Endothelial cell of umbilical vein (primary cell): ENCODE measurements around the gene GRHPR. TPM values are rescaled to one million over a fixed set of nuclear protein-coding genes. Genes with fewer than 3 reads are reported as not detected.
"Not testable (repeated sequence)": the region's sequence is repeated elsewhere in the genome, so short reads cannot be mapped to it uniquely, and the experiment has no call there.

Experiments
- BruUV-seq: library from RNA; stranded (reverse); fragments of 400-500 nt; replicated peaks from 2 replicates; lab custom pipeline; 2021; lab: Mats Ljungman, UMichigan
- CTCF ChIA-PET: fragments of 300-600, 350-600 bp; sonication (Branson Sonifier 250); formaldehyde crosslinking; loops from one replicate; lab custom pipeline; 2021; ENCODE audit warnings: antibody characterized with exemption, inconsistent platforms; lab: Charles Lee
- POLR2A ChIA-PET: fragments of 300-600, 350-600 bp; sonication (Branson Sonifier 250); formaldehyde crosslinking; loops from one replicate; lab custom pipeline; 2021; ENCODE audit warnings: antibody characterized with exemption, inconsistent platforms; lab: Charles Lee
- DNase-seq: peaks from one replicate; pipeline ENCODE4 v3.0.0-alpha.2; 2011; ENCODE audit warnings: low read depth, low spot score
- FAIRE-seq: peaks from 2 replicates; lab custom pipeline; 2011; peaks lifted over from hg19 to GRCh38; lab: Jason Lieb, UNC
- H2AFZ ChIP-seq: 2 replicates; pipeline ENCODE4 v1.6.0; 2012; ENCODE audit warnings: low read depth, low read length, control low read depth, inconsistent platforms
- H3K27ac ChIP-seq: 2 replicates; pipeline ENCODE4 v1.5.1; 2011; ENCODE audit warnings: low read depth, mild to moderate bottlenecking, control low read depth, low read length, moderate library complexity; ENCODE audit not compliant: insufficient read depth
- H3K27me3 ChIP-seq, 2 experiments: 2 replicates each; pipeline versions ENCODE4 v1.6.0 to v1.6.1; 2011; ENCODE audit warnings: low read length in 2 of 2, mixed read lengths in 1 of 2; ENCODE audit not compliant: control insufficient read depth in 2 of 2, insufficient read depth in 2 of 2
- H3K36me3 ChIP-seq, 2 experiments: 2 replicates in 1 of 2; 3 replicates in 1 of 2; pipeline ENCODE4 v1.5.1; 2011; ENCODE audit warnings: low read length in 2 of 2, mild to moderate bottlenecking in 1 of 2, moderate library complexity in 1 of 2; ENCODE audit not compliant: control insufficient read depth in 2 of 2, insufficient read depth in 2 of 2; ENCODE audit errors: extremely low read depth in 1 of 2
- H3K4me1 ChIP-seq: 3 replicates; pipeline ENCODE4 v1.5.1; 2011; ENCODE audit warnings: mild to moderate bottlenecking, low read length; ENCODE audit not compliant: control insufficient read depth, insufficient read depth; ENCODE audit errors: extremely low read depth
- H3K4me2 ChIP-seq: 2 replicates; pipeline ENCODE4 v1.6.1; 2011; ENCODE audit warnings: low read length, control low read depth, mixed read lengths; ENCODE audit not compliant: insufficient read depth
- H3K4me3 ChIP-seq, 3 experiments: fragments of 200-600 bp in 1 of 3; sonication (generic), shearing (Covaris generic) in 1 of 3; replicated peaks in 1 of 3; 2 replicates each; pipeline ENCODE4 v1.5.1; 2011 to 2016; ENCODE audit warnings: control low read depth in 3 of 3, low read length in 3 of 3, mild to moderate bottlenecking in 2 of 3, inconsistent platforms in 1 of 3, low read depth in 1 of 3, moderate library complexity in 1 of 3; ENCODE audit not compliant: insufficient read depth in 1 of 3
- H3K79me2 ChIP-seq: 2 replicates; pipeline ENCODE4 v1.6.0; 2012; ENCODE audit warnings: low read length, inconsistent platforms; ENCODE audit not compliant: control insufficient read depth, insufficient read depth
- H3K9ac ChIP-seq: replicated peaks from 2 replicates; pipeline ENCODE3; 2011; ENCODE audit warnings: low read length, control low read depth; ENCODE audit not compliant: insufficient read depth; ENCODE audit errors: extremely low read depth
- H3K9me1 ChIP-seq: replicated peaks from 3 replicates; pipeline ENCODE4 v1.6.0; 2011; ENCODE audit warnings: mild to moderate bottlenecking, low read length; ENCODE audit not compliant: control insufficient read depth, insufficient read depth; ENCODE audit errors: extremely low read depth
- H3K9me3 ChIP-seq: replicated peaks from 2 replicates; pipeline ENCODE4 v1.5.1; 2012; ENCODE audit warnings: low read length, inconsistent platforms; ENCODE audit not compliant: control insufficient read depth, insufficient read depth
- H4K20me1 ChIP-seq: replicated peaks from 2 replicates; pipeline ENCODE3; 2011; ENCODE audit warnings: mild to moderate bottlenecking, low read length; ENCODE audit not compliant: control insufficient read depth, insufficient read depth; ENCODE audit errors: extremely low read depth
- EZH2 ChIP-seq: IDR thresholded peaks from 2 replicates; pipeline ENCODE4 v1.6.1; 2012; ENCODE audit warnings: borderline replicate concordance, low read depth, mild to moderate bottlenecking, moderate library complexity, low read length, inconsistent platforms; ENCODE audit not compliant: severe bottlenecking
- FOS ChIP-seq: IDR thresholded peaks from 2 replicates; pipeline ENCODE4 v1.6.1; 2011; ENCODE audit warnings: mild to moderate bottlenecking, low read length, moderate library complexity, borderline replicate concordance; ENCODE audit not compliant: insufficient read depth
- GATA2 ChIP-seq: IDR thresholded peaks from 2 replicates; pipeline ENCODE4 v1.7.0; 2011; ENCODE audit warnings: low read depth, mild to moderate bottlenecking, moderate library complexity, mixed read lengths, low read length; ENCODE audit not compliant: insufficient read length, insufficient read depth
- JUN ChIP-seq: IDR thresholded peaks from 2 replicates; pipeline ENCODE4 v1.6.1; 2011; ENCODE audit warnings: borderline replicate concordance, low read depth; ENCODE audit not compliant: insufficient read length, insufficient read depth
- MAX ChIP-seq: IDR thresholded peaks from 2 replicates; pipeline ENCODE4 v1.6.1; 2011; ENCODE audit not compliant: insufficient read depth, insufficient read length
- MYC ChIP-seq: IDR thresholded peaks from one replicate; pipeline ENCODE4 v1.6.1; 2011; ENCODE audit warnings: mild to moderate bottlenecking, low read depth, low read length
- POLR2A ChIP-seq: IDR thresholded peaks from 2 replicates; pipeline ENCODE4 v1.6.1; 2012; ENCODE audit warnings: low read depth, mild to moderate bottlenecking, control low read depth, low read length
- POLR2AphosphoS5 ChIP-seq: IDR thresholded peaks from 2 replicates; pipeline ENCODE4 v1.6.1; 2012; ENCODE audit warnings: low read depth, mild to moderate bottlenecking, control low read depth, low read length, moderate library complexity; ENCODE audit not compliant: insufficient read depth
- dilution Hi-C: fragments of 300-500 bp; cut with MboI; formaldehyde crosslinking; loops from one replicate; pipeline ENCODE4 v1.15.0; 2019; ENCODE audit warnings: low sequenced_read_pairs; ENCODE audit not compliant: extremely low pct_ligation_motif_present
- intact Hi-C: fragments of 100-400 bp; cut with micrococcal nuclease; formaldehyde crosslinking; loops from one replicate; pipeline ENCODE4 v1.10.0; 2022
- polyA plus RNA-seq, 4 experiments: library from polyadenylated mRNA; depleted of rRNA in 3 of 4; stranded (reverse) in 3 of 4; unstranded in 1 of 4; fragments of >200 nt; gene quantifications; 2 replicates each; pipeline versions ENCODE4 v1.2.1 to v1.2.3, GENCODE V29; 2011 to 2012; ENCODE audit warnings: missing spikeins in 1 of 4
- total RNA-seq: library from RNA; stranded (reverse); gene quantifications from 2 replicates; pipeline ENCODE4 v1.2.3, GENCODE V29; 2021
- TF ChIP-seq, protein P1 (sequence below), 2 donors: IDR thresholded peaks; 1 replicate in 1 of 2; 2 replicates in 1 of 2; pipeline ENCODE4 v1.5.1; 2011; ENCODE audit warnings: low read length in 2 of 2, mild to moderate bottlenecking in 2 of 2, moderate library complexity in 2 of 2, control low read depth in 1 of 2, inconsistent platforms in 1 of 2, low read depth in 1 of 2; ENCODE audit not compliant: insufficient read depth in 1 of 2; ENCODE audit errors: extremely low read depth in 1 of 2

The GRHPR gene
- total and polyA plus RNA-seq, 2 donors (not counting 3 experiments of a cell fraction or from before 2014, with no cell fraction given), result 91.2 to 247 TPM

DNA sequence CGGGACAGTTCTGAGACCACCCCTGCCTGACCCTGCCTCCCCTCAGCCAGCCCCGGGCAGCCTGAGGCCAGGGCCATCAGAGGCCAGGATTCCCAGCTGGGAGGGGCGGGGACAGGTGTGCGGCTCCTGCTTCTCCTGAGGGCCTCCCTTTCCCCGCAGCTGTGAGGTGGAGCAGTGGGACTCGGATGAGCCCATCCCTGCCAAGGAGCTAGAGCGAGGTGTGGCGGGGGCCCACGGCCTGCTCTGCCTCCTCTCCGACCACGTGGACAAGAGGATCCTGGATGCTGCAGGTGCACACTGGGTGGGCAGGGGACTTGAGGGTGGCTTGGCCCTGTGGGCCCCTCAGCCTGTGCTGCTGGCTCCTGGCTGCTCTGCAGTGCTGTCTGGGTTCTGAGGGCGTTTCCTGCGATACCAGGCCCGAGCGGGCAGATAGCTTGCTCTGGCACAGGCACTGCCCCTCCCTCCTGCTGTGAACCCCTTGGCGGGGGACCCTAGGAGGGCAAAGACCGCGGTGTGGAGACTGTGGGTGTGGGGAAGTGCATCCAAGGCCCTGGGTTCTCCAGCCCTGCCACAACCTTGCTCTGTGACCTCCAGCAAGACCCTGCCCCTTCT is 2.3 kb downstream of the GRHPR start:
- CTCF ChIA-PET, result no interaction called here

DNA sequence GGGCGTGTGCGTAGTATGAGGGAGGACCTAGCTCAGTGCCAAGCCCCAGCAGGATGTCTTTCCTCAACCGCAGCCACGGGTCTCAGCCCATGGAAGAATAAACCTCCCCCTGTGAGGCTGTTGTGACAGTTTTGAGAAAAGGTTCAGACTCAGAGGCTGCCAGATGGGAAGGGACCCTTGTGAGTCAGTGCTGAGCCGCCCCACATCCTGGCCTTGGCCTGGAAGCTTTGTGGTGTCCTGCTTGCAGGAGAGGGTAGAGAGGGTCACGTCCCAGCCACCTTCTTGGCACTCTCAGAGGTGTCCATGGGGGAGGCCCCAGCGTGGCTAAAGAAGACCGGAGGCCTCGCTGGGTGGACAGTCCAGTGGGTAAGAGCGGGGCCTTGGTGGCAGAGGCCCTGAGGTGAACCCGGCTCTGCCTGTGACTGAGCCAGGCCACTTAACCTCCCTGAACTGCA is 2.8 kb downstream of the GRHPR start:
- Histone ChIP-seq H3K4me1 (peaks cover 15% of the 10 kb centered on the region), H2AFZ (no peak overlapping the region), H3K27me3 (no peaks in the 10 kb centered on the region), H3K79me2 (peaks cover 25% of the 10 kb centered on the region), H3K4me3 (no peak overlapping the region), H3K9me3 (no peaks in the 10 kb centered on the region), H3K9ac (no peak overlapping the region), H4K20me1 (no peaks in the 10 kb centered on the region), H3K27ac (no peak overlapping the region), H3K9me1 (no peaks in the 10 kb centered on the region), H3K4me2 (no peak overlapping the region), H3K36me3 (peaks cover 4 to 24% of the 10 kb centered on the region in 2 experiments)
- dilution Hi-C loops, result no loop called here
- TF ChIP-seq MYC (no peak), EZH2 (no peak), FOS (no peak), POLR2AphosphoS5 (no peak), GATA2 (no peak), MAX (no peak), POLR2A (no peak), JUN (no peak)
- TF ChIP-seq, protein P1, sequence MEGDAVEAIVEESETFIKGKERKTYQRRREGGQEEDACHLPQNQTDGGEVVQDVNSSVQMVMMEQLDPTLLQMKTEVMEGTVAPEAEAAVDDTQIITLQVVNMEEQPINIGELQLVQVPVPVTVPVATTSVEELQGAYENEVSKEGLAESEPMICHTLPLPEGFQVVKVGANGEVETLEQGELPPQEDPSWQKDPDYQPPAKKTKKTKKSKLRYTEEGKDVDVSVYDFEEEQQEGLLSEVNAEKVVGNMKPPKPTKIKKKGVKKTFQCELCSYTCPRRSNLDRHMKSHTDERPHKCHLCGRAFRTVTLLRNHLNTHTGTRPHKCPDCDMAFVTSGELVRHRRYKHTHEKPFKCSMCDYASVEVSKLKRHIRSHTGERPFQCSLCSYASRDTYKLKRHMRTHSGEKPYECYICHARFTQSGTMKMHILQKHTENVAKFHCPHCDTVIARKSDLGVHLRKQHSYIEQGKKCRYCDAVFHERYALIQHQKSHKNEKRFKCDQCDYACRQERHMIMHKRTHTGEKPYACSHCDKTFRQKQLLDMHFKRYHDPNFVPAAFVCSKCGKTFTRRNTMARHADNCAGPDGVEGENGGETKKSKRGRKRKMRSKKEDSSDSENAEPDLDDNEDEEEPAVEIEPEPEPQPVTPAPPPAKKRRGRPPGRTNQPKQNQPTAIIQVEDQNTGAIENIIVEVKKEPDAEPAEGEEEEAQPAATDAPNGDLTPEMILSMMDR (IDR thresholded peaks at IDR 0.05; ENCODE audit: extremely low read depth in 1 of 2, insufficient read depth in 1 of 2, low read depth in 1 of 2, low read length in 2 of 2), result no peak
- DNase-seq (no peak), FAIRE-seq (no peak)
- ChIA-PET POLR2A (no interaction called here), CTCF (no interaction called here)
- intact Hi-C loops, result no loop called here
- no TSS peak for BruUV-seq

More for the DNA sequence above, 2.3 kb downstream of the GRHPR start:
- Histone ChIP-seq H4K20me1 (no peaks in the 10 kb centered on the region), H3K9me1 (no peaks in the 10 kb centered on the region), H3K79me2 (peaks cover 25% of the 10 kb centered on the region), H3K4me2 (no peak overlapping the region), H3K9me3 (no peaks in the 10 kb centered on the region), H3K4me3 (no peak overlapping the region), H3K4me1 (peaks cover 15% of the 10 kb centered on the region), H3K36me3 (peaks cover 4 to 23% of the 10 kb centered on the region in 2 experiments), H2AFZ (no peak overlapping the region), H3K9ac (no peak overlapping the region), H3K27me3 (no peaks in the 10 kb centered on the region), H3K27ac (no peak overlapping the region)
- POLR2A ChIA-PET, result no interaction called here
- no peak for DNase-seq
- no TSS peak for BruUV-seq
- TF ChIP-seq JUN, result no peak
- no peak for TF ChIP-seq GATA2
- no peak for FAIRE-seq
- intact Hi-C loops, result no loop called here
- dilution Hi-C loops, result no loop called here

GRCh38 chr9:37426431-37426830 is 3.9 kb downstream of the GRHPR start:
- H3K4me1 ChIP-seq, result peaks cover 15% of the 10 kb centered on the region
- DNase-seq, H3K4me2 ChIP-seq, H3K9me1 ChIP-seq, intact Hi-C loops, CTCF ChIA-PET, BruUV-seq, POLR2A ChIA-PET, dilution Hi-C loops, H4K20me1 ChIP-seq, H3K27ac ChIP-seq, FAIRE-seq, H3K9me3 ChIP-seq, H3K9ac ChIP-seq, H3K27me3 ChIP-seq, H2AFZ ChIP-seq, H3K4me3 ChIP-seq: not testable (repeated sequence)
- peaks cover 4 to 30% of the 10 kb centered on the region in 2 experiments for H3K36me3 ChIP-seq
- peaks cover 25% of the 10 kb centered on the region for H3K79me2 ChIP-seq
